MG63 (cell line): Measurements from ENCODE around the gene TRAF3. TPM values are rescaled to one million over a fixed set of nuclear protein-coding genes. Genes with fewer than 3 reads are reported as not detected.

Source experiments
- DNase-seq: peaks from one replicate; pipeline ENCODE4 v3.0.0-alpha.2; 2020
- H3K27me3 ChIP-seq: fragments of 250-450 bp; sonication (Bioruptor Pico); 2 replicates; pipeline ENCODE4 v1.5.1; 2020; ENCODE audit warnings: mild to moderate bottlenecking, moderate library complexity
- H3K36me3 ChIP-seq: fragments of 250-450 bp; sonication (Bioruptor Pico); 2 replicates; pipeline ENCODE4 v1.5.1; 2020; ENCODE audit warnings: mild to moderate bottlenecking, moderate library complexity
- H3K4me3 ChIP-seq: fragments of 250-450 bp; sonication (Bioruptor Pico); 2 replicates; pipeline ENCODE4 v1.5.1; 2020; ENCODE audit warnings: mild to moderate bottlenecking, moderate library complexity
- H3K9me3 ChIP-seq: fragments of 250-450 bp; sonication (Bioruptor Pico); 2 replicates; pipeline ENCODE4 v1.5.1; 2020; ENCODE audit warnings: mild to moderate bottlenecking, moderate library complexity
- total RNA-seq: library from RNA; depleted of rRNA; stranded (reverse); fragments of >200 nt; shearing (Covaris generic); gene quantifications from 2 replicates; pipeline ENCODE4 v1.2.3, GENCODE V29; 2014; ENCODE audit warnings: low replicate concordance; rRNA removed

The TRAF3 gene, protein sequence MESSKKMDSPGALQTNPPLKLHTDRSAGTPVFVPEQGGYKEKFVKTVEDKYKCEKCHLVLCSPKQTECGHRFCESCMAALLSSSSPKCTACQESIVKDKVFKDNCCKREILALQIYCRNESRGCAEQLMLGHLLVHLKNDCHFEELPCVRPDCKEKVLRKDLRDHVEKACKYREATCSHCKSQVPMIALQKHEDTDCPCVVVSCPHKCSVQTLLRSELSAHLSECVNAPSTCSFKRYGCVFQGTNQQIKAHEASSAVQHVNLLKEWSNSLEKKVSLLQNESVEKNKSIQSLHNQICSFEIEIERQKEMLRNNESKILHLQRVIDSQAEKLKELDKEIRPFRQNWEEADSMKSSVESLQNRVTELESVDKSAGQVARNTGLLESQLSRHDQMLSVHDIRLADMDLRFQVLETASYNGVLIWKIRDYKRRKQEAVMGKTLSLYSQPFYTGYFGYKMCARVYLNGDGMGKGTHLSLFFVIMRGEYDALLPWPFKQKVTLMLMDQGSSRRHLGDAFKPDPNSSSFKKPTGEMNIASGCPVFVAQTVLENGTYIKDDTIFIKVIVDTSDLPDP
- total RNA-seq: 10.8 and 12.0 TPM in 2 replicates

GRCh38 chr14:102776761-102777710 lies at the start of gene TRAF3:
TSS of gene TRAF3 (plus strand) at chr14:102777449. CDS start at chr14:102870202, 92,753 bp downstream.
- DNase-seq: peak; percentile 64
- no peaks in the 10 kb centered on the region; the same call in 1 of the 2 replicates for H3K36me3 ChIP-seq

GRCh38 chr14:102728501-102728900 lies 48.7 kb upstream of the TRAF3 start:
- DNase-seq: no peak
- Histone ChIP-seq H3K4me3 (no peak overlapping the region), H3K36me3 (no peaks in the 10 kb centered on the region), H3K27me3 (no peaks in the 10 kb centered on the region), H3K9me3 (no peaks in the 10 kb centered on the region)

More at GRCh38 chr14:102776761-102777710, at the start of gene TRAF3:
- Histone ChIP-seq H3K27me3 (no peaks in the 10 kb centered on the region), H3K9me3 (no peaks in the 10 kb centered on the region), H3K4me3 (peak within 1 kb of the TSS; percentile 60)

- no peaks in the 10 kb centered on the region for H3K27me3 ChIP-seq
- H3K9me3 ChIP-seq: no peaks in the 10 kb centered on the region
- DNase-seq: no peak
- no peak overlapping the region for H3K4me3 ChIP-seq
- no peaks in the 10 kb centered on the region for H3K36me3 ChIP-seq
These were observed 48.0 kb upstream of the TRAF3 start for GRCh38 chr14:102729268-102729667.

DNA sequence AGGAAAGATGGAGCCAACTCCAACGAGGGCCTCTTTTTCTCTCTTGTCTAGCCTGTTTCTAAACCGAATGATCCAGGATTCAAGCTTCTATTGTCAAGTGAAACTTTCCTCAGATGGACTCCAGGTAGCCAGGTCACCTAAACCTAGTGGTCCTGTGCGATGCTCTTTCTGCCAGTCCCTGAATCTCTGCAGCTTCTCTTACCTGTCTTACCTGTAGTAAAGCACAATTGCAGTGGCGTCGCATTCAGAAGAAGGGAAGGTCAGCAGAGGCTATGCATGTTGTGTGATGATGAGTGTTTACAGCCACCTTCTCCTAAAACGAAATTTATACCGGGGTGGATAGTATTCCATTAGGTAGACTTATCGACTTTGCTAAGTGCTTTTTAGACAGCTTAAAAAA lies 47.4 kb upstream of the TRAF3 start:
- DNase-seq: no peak

DNA sequence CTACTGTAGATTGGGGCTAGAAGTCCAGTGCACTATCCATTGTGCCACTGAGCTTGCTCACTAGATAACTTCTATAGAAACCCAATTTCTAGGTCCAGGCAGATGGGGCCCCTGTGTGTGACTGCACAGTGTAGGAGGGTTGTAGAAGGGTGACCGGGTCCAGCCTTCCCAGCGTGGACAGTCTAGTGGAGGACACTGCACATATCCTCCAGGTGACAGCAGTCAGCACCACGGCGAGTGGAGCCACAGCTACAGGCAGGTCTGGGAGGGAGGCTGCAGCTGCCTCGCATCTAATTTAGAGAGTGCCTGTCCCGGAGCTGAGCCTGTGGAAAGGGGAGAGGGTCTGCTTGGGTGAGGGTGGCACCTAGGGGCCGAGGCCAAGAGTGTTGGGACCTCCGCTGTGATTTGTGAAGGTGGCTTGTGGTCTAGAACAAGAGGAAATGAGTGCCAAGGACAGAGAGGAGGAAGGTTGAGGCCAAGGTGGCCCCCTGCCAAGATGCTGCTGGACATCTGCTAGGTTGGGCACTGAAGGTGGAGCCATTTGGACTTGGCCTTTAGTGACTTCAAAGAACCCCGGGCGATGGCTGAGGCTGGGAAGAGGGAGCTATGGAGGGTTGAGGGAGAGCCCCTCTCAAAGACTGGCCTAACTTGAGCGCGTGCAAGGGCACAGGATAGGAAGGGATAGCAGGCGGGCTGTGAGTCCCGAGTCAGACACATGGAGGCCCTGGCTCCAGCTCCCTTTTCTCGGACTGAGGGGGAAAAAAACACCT lies 46.0 kb upstream of the TRAF3 start:
- Histone ChIP-seq H3K27me3 (no peaks in the 10 kb centered on the region), H3K4me3 (no peak overlapping the region), H3K9me3 (no peaks in the 10 kb centered on the region), H3K36me3 (no peaks in the 10 kb centered on the region)
- no peak for DNase-seq

More for the DNA sequence above, 47.4 kb upstream of the TRAF3 start:
- Histone ChIP-seq H3K27me3 (no peaks in the 10 kb centered on the region), H3K36me3 (no peaks in the 10 kb centered on the region), H3K4me3 (no peak overlapping the region), H3K9me3 (no peaks in the 10 kb centered on the region)

DNA sequence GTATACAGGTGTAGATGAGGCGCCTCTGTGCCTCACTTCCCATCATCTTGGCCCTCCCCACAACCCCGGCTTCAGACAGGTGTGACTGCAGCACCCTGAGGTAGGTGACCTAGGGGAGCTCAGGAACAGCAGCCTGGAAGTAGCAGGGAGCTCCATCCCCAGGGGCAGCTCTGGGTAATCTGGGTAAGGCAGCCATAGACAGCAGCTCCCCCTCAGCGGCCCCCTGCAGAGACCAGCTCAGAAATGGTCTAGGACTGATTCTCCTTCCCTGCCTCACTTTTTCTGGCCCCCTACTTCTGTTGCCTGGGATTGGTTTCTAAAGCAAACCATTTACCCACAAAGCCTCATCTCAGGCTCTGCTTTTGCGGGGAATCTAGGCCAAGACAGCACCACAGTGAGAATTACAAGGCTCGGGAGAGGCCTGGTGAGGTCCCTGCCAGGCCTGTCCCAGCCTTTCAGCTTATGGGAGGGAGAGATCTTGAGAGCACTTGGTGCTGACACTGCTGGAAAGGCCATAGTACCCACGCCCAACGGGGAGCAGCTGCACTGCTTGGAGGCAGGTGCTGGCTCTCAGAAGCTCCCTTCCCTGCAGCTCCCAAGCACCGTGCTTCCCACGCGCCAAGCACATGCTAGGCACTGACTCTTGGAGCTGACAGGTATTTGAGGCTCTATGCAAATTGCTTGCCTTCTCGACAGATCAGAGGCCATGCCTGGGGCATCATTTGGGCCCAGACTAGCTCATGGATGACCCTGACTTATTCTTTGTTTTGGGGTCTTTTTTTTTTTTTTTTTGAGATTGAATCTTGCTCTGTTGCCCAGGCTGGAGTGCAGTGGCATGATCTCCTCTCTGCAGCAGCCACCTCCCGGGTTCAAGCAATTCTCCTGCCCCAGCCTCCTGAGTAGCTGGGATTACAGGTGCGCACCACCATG lies 45.1 kb upstream of the TRAF3 start:
- no peaks in the 10 kb centered on the region for H3K9me3 ChIP-seq
- no peak overlapping the region for H3K4me3 ChIP-seq
- DNase-seq: no peak
- no peaks in the 10 kb centered on the region for H3K27me3 ChIP-seq
- no peaks in the 10 kb centered on the region for H3K36me3 ChIP-seq

- no peak for DNase-seq
- Histone ChIP-seq H3K36me3 (no peaks in the 10 kb centered on the region), H3K9me3 (no peaks in the 10 kb centered on the region), H3K4me3 (no peak overlapping the region), H3K27me3 (no peaks in the 10 kb centered on the region)
These were observed 44.3 kb upstream of the TRAF3 start for GRCh38 chr14:102732924-102733323.

- no peaks in the 10 kb centered on the region for H3K27me3 ChIP-seq
- no peak overlapping the region for H3K4me3 ChIP-seq
- DNase-seq: no peak
- H3K36me3 ChIP-seq: no peaks in the 10 kb centered on the region
- no peaks in the 10 kb centered on the region for H3K9me3 ChIP-seq
These were observed 43.9 kb upstream of the TRAF3 start for GRCh38 chr14:102733326-102733725.

- no peak overlapping the region for H3K4me3 ChIP-seq
- no peaks in the 10 kb centered on the region for H3K9me3 ChIP-seq
- H3K36me3 ChIP-seq: no peaks in the 10 kb centered on the region
- no peaks in the 10 kb centered on the region for H3K27me3 ChIP-seq
- no peak for DNase-seq
These were observed 42.8 kb upstream of the TRAF3 start for GRCh38 chr14:102734436-102734835.

DNA sequence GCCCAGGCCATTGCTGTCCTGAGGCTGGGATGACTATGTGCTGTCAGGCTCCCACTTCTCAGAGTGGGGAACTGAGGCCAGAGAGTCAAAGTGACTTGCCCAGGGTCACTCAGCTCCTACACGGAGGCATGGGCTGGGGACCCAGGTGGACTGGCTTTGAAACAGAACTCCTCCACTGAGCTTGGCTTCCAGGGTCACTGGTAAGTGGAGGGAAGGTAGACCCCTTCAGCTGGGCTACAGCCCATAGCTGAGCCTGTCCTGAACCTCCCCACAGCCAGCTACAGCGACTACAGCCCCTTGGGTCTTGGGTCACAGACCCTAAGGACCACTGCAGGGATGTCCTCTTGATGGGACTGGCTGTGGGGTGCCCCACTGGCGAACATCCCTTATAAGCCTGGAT lies 40.3 kb upstream of the TRAF3 start:
- no peaks in the 10 kb centered on the region for H3K36me3 ChIP-seq
- no peak for DNase-seq
- no peak overlapping the region for H3K4me3 ChIP-seq
- H3K27me3 ChIP-seq: no peaks in the 10 kb centered on the region
- H3K9me3 ChIP-seq: peaks cover 2% of the 10 kb centered on the region; the same call in 1 of the 2 replicates

DNA sequence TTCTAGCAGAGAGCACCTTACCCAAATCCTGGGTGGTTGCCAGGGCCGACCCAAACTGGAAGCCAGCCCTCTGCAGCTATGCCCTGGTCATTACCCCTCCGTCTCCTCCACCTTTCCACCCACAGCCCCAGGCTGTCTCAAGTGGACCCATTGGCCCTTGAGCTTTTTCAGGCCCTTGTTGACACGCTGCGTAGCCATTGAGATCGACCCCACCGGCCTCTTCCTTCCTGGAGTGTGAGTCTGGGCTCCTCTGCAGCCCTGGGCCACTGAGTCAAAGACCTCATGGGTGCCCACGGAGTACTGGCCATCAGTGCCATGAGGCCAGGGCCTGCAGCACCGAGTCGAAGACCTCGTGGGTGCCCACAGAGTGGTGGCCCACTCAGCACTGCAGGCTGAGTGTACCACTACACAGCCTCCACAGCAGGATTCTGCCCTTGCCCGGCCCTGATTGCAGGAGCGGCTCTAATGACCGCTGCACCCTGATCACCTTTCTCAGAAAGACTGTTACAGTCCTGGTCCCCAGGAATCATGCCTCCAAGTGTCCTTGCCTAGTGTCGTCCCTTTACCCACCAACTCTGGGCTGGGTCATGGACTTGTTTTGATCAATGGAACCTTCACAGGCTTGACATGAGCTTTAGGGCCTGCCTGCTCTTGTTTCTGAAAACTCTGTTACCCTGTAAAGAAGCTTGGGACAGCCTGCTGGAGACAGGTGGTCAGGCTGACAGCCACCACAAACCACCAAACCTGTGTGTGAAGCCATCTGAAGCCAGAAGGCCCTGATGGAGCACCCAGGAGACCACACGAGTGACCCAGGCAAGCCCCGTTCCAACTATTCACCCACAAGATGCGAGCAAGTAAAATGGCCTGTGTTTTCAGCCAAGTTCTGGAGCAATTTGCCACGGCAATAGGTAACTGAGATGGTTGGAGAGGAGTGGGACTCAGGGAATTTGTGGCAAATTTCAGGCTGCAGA lies 39.6 kb upstream of the TRAF3 start:
- no peak overlapping the region for H3K4me3 ChIP-seq
- no peaks in the 10 kb centered on the region for H3K36me3 ChIP-seq
- no peak for DNase-seq
- H3K9me3 ChIP-seq: peaks cover 3% of the 10 kb centered on the region; the same call in 1 of the 2 replicates
- H3K27me3 ChIP-seq: no peaks in the 10 kb centered on the region

DNA sequence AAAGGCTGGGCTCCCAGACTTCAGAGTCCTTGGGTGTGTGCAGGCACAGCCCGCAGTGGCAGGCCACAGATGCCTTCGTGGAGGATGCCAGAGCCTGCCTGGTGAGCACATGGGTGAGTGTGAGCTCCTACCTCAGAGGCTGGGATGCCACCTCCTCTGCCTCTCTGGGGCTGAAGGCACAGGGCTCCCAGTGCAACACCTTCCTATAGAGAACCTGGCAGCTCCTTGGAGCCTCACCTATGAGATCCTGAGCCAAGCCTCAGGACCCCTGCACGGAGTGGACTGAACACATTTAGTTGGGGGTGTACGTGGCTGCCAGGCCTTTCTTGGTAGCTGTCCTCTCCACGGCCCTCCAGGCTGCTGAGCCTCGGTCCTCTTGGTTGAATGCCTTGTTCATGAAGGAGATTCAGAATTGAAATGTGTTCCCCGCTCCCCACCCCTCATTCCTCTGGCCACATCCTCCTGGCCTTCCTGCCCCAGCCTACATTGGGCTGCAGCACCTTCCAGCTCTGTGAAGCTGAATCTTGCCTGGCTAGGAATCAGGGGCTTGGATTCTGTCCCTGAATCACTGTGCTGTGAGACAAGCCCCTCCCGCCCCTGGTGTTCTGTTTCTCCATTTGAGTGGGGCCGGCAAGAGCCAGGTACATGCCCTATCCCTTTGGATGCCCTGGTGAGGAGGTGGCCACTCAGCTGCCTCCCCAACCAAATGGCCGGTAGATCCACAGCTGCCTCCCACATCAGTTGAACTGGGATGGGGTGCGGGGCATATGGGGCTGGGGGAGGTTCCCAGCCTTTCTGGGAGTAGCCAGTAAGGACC lies 38.7 kb upstream of the TRAF3 start:
- peaks cover 3% of the 10 kb centered on the region; the same call in 1 of the 2 replicates for H3K9me3 ChIP-seq
- no peaks in the 10 kb centered on the region for H3K27me3 ChIP-seq
- H3K36me3 ChIP-seq: no peaks in the 10 kb centered on the region; the same call in 1 of the 2 replicates
- H3K4me3 ChIP-seq: no peak overlapping the region
- DNase-seq: no peak

GRCh38 chr14:102739190-102739469 lies 38.1 kb upstream of the TRAF3 start:
- Histone ChIP-seq H3K9me3 (peaks cover 3% of the 10 kb centered on the region; the same call in 1 of the 2 replicates), H3K27me3 (no peaks in the 10 kb centered on the region), H3K36me3 (no peaks in the 10 kb centered on the region; the same call in 1 of the 2 replicates), H3K4me3 (no peak overlapping the region)
- DNase-seq: no peak
